Activated gamma-delta T cell treated with Interleukin-2 at 50 U/mL for 16 hours (primary cell): Measurements from ENCODE around the gene MRPL33.

ENCODE experiments used
- DNase-seq: peaks from one replicate; pipeline ENCODE4 v3.0.0-alpha.2; 2020

Gene MRPL33

DNA sequence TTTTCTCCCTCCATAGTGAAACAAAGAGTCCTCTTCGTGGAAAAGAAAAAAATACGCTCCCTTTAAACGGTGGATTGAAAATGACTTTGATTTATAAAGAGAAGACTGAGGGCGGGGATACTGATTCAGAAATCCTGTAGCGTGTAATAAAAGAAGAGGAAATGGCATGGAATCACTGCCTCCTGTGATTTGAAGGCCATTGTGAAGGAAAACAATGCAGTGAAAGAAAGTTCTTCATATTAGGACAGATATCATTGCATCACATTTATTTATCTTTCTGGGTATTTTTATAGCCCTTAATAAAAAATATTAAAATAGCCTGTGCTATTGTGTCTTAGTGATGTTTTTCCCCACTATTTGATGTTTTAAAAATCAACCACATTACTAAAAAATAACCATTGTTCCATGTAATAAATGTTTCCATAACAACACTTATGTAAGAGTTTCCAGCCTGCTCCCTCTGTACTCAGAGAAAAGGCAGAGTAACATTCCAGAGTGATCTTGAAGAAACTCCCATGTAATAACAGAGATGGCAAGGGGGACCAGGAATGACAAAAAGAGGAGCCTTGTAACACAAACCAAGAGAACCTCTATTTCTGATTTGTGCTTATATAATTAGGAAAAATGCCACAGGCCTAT is 8.0 kb downstream of the MRPL33 start:
- DNase-seq = no peak

DNA sequence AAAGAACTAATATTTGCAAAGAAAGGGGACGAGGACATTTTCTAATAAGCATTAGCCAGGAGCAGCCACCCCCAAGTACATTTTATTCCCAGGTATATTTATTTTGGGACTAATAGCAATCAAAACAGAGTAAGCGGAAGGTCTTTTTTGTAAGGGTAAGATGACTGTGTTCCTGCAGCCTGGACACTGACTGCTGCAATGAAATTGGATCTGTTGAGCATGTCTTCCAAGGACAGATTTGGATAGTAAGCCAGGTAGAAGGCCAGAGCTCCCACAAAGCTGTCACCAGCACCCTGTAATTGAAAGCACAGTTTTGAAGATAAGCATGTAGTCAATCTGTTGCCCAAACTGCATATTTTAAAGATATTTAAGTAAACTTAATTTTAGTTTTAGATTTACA is 10.0 kb downstream of the MRPL33 start:
- no peak for DNase-seq

DNA sequence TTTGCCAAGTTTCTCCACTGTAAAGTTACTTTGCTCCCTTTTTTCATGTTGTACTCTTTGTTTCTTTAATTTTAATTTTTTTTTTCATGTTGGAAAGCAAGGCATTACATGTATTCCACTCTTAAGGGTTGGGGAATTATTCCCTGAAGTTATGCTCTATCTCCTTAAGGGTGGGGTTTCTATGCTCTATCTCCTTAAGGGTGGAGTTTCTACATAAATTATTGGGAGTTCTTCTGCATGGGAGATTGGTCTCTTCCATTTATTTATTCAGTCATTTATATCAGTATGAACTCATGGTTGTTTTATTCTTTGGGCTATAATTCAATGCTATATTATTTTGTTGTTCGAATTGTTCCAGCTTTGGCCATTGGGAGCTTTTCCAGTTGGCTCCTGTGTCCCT is 11.2 kb downstream of the MRPL33 start:
- no peak for DNase-seq

DNA sequence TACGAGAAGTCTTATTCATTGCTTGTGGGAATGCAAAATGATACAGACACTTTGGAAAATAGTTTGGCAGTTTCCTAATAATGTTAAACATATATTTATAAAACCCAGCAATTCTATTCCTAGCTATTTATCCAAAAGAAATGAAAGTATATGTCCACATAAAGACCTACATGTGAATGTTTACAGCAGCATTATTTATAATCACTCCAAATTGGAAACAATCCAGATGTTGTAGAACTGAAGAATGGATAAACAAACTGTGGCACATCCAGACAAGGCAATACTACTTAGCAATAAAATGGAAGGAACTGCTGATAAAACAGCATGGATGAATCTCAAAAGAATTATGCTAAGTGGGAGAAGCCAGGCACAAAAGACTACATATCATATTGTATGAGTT is 19.3 kb downstream of the MRPL33 start:
- no peak for DNase-seq

DNA sequence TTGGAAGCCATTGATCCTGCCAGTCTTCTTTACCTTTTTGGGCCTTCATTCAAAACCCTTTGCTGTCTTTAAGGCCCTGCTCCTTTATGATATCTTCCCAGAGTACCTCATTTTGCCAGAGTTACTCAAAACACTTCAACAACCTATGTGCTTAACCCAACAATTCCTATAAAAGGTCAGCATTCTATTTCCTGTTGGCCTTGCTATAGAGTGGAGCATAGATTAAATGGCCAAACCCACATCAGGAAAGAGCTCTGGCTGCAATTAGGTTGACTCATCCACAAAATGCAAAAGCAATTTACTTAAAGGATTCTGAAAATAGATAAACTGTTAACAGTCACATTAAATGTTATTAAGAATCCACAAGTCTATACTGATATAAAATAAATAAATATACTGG is 21.2 kb downstream of the MRPL33 start:
- DNase-seq = no peak

DNA sequence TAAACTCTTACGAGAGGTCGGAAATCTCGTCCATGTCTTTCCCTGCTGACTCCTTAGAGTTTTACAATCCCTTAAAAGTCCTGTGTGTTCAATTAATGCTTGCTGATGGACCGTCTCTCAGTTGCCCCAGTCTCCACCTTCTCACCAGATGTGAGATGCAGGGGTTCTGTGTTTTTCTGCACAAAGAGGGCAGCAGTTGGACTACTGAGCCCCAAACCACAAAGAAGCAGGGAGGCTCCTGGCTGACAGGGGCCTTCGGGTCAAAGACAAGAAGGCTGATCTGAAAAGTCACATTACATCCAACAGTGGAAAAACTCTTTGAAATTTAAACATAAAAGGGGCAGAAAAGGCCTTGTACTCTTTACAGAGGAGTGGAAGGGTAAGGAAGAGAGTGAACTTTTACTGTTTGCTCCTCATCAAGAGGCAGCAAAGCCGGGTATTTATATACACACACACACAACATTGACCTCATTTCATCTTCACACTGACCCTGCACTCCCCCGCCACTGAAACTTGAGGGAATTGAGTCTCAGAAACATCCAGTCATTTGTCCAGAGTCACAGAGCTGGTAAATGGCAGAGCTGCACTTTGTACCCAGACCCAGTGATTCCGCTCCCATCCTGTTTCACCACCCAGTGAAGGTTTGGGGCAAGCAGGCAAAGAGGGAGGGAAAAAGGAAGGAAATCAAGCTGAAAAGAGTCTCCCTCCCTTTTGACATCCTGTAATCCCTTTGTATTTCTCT is 23.7 kb downstream of the MRPL33 start:
- DNase-seq = no peak

DNA sequence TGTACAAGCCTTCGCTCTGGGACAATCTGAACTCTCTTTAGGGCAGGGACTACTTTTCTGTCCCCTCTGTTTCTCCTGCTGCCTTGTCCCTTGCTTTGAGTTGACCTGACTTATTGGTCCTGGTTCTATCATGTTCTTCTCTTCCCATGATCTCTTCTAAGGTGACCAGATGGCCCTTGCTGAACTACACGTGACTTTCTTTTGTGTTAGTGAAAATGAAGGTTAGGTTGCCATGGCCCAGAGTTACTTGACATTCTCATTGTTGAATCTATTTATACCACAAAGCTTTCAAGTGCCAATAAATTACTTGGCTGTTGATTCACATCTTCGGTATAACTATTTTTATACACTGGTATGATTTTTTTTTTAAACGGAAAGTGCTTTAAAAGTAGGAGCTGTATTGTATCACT is 24.4 kb downstream of the MRPL33 start:
- no peak for DNase-seq

DNA sequence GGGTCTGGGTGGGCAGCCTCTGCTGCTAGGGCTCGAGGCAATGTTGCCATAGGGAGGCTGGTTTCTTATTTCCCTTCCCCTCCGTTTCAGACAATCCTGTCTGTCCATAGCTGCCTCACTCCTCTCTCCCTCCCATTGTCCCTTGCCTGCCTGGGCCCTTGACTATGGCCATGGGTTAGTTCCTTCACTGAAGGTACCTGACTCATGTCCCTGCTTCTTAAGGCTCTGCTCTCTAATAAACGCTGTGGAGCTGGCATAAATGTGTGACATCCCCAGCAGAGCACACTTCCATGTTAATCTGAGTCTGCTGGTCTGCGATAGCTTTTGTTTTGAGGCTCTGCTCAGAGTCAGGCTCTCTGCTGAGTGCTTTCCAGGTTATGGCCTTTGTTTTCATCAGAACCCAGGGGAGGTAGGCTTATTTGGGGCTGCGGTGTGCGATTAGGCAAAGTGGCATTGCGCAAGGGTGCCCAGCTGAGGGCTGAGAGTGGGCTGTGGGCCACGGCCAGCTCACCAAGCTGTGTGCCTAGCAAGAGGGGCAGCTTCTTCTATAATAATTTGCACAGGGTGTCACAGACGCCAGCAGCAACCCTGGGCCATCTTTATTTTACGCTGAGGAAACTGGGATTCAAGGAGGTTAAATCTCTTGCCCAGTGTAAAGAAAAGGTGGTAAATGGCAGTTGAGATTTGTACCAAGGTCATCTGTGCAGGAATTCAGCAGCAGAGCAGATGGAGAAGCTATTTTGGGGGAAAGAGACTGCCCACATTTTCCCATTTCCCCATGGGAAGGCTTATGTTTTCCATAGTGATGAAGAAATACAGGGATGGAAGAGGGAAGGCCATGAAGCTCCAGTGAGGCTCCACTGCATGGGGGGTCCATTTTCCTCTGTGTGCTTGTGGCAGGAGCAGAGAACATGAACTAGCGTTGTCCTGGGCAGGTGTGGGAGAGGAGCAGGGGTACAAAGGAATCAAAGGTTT is 25.6 kb downstream of the MRPL33 start:
- DNase-seq = no peak

DNA sequence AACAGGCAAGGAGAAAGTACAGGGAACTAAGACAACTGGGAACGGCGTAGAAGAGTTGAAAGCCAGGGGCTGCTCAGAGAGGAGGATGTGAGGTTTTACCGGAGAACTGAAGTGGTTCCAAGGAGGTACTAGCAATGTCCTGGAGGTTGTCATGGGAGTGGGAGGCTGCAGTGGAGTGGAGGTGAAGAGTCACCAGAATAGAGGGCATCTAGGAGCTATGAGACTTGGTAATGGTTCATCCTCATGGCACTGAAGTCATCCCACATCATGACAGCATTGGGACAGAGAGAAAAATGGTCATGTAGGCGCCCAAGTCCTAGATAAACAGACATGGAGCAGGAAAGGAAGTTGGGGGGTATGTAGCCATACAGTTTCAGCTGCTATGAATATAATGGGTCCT is 26.3 kb downstream of the MRPL33 start:
- DNase-seq = no peak

DNA sequence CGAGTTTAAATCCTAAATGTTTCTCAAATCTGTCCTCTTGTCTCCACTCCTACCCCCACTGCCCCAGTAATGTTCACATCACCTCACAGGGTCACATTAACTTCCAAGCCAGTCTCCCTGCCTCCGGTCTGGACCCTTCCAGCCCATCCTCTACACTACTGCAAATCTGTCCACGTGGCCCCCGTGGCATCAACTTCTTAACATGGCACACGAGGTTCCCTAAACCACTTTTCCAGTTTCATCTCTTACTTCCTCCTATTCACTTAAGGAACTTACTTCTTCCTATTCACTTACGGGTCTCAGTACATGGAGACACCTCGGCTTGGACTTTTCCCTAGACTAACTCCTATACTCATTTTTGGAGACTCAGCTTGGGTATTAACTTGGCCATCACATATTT is 27.0 kb downstream of the MRPL33 start:
- no peak for DNase-seq

DNA sequence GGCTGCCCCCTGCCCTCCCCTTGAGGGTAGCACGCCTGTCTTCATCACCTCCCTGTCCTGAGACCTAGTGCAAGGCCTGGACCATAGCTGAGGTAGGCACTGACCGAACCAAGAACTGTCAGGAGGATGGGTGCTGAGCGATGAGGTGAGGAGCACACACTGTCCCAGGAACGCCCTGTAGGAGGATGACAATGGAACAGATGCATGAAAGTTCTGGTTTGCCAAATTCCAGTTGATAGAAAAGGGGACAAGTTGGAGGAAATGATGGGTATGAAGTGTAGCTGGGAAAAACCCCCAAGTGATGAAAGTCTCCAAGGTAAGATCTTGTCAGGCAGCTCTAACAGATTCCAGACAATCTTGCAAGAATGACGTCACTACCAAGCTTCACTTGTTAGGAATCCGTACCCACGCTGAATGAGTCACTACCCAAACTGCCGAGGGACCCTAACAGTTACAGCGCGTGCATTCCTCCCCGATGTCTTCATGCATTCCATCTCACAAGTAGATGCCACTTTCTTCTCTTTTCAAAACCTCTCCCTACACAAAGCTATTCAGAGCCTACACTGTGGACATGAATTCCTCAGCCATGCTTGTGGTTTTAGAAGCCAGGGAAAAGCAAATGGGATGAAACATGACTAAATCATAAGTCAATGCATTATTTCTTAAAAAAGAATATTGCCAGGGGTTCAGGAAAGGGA is 27.6 kb downstream of the MRPL33 start:
- DNase-seq = no peak

DNA sequence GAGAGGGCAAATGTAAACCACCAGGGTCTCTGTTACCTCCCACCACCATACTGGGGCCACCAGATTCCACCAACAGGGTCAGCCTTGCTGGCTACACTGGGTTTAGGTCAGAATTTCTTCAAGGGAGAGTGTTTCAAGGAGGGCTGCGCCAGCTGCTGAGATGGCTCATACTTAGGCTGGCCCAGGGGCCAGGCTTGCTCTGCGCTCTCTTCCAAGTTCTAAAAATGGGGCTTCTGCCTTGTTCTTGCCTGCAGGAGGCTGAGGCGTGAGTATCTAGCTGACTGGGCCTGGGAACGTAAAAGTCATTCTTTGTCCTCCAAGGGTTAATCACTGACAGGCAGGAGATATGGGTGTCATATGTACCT is 28.1 kb downstream of the MRPL33 start:
- DNase-seq = no peak

DNA sequence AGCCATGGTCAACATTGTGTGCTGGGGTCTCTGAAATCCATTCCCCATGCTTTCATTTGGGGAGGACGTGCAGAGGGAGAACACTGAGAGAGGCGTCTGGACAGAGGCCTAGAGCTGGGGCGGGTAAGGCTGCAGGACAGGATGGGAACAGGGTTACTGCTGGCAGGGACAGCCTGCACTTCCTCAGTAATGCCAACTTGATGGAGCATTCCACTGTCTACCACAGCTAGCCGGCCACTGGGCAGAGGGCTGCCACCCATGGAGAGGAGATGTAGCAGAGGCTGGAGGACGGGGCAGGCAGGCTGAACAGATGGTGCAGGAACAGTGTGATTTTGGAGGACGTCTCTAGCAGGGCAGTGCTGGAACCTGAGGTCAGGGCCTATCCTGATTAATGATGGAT is 29.3 kb downstream of the MRPL33 start:
- no peak for DNase-seq

DNA sequence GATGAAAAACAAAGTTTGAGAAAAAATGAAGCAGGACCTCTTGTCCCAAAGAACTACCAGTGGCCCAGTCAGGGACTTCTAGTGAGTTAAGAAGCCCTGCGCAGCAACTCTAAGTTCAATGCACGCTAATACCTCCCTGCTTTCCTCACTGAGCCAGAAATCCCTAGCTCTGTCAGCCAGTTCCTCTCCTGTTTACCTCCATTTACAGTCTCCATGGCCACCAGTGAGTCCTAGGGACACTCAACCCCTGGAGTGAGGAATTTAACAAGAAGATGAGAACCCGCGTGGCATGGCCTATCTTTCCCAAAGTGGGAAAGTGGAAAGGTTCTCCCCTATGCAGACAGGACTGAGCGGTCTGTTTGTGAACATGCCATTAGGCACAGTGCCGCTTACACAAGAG is 31.0 kb downstream of the MRPL33 start:
- DNase-seq = no peak

DNA sequence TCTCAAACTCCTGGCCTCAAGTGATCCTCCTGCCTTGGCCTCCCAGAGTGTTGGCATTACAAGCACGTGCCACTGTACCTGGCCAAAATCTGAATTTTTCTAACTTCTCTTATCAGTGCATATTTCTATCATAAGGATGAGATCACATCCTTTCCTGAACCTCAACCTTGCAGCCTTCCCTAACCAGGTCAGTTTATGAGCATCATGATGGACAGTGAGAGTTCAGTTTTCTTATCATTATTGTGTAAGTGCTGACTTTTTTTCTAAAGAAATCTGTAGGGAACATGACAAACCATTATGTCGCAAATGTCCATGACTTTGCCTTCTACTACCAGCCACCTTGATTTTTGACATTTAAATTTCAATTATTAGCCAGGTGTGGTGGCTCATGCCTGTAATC is 31.5 kb downstream of the MRPL33 start:
- no peak for DNase-seq

DNA sequence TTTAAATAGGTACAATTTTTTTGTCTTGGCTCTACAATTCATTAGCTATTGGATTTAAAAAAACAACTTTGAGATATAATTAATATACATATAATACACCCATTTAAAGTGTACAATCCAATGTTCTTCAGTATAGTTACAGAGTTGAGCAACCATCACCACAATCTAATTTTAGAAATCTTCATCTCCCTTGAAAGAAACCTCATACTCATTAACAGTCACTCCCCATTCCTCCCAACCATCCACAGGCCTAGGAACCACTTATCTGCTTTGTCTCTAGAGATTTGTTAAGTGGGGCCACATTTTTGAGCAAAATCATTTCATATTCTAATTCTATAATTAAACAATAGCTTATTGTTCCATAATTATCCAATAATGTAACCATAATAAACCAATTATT is 32.6 kb downstream of the MRPL33 start:
- no peak for DNase-seq

DNA sequence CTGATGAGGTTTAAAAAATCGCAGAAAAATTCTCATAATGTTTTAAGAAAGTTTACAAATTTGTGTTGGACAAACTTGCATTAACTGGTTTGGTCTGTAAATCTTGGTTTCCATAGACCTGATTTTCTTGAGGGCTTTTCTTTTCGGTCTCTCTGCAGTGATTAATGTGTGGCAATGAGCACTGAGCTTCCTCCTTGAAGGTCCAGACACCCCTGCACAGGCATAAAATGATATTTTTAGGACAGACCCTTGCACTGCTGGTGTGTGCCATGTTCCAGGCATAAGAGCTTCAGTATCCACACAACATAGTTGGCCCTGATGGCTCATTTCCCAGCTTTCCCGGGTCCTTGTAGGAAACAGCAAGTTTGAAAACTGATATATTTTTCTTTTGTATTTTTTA is 33.7 kb downstream of the MRPL33 start:
- DNase-seq = no peak

DNA sequence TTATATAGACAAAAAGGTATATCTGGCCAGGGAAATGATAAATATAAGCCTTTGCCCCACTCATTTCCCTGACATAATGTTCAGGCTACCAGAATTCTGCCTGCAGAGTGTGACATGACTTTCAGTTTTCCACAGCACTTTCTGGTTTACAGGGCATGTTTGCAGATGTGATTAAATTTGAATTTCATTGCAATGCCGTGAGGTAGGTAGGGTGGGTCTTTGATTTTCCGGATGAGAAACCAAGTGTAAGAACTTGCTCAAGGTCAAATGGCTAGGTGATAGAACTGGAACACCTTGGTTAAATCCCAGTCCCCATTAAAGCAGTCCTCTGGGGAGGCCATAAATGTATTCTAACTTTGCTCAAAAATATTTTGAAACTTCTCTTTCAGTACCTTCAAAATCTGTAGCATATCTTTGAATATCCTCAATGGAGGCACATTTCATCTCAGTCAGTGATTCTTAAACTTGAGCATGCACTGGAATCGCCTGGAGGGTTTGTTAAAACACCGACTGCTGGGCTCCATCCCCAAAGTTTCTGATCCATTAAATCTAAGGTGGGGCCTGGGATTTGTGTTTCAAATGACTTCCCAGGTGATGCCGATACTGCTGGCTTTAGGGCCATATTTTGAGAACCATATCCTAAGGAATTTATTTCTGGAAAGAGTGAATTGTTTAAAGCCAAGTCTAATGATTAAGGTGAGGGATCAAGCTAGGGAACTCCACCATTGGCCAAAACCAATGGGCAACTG is 35.0 kb downstream of the MRPL33 start:
- no peak for DNase-seq

DNA sequence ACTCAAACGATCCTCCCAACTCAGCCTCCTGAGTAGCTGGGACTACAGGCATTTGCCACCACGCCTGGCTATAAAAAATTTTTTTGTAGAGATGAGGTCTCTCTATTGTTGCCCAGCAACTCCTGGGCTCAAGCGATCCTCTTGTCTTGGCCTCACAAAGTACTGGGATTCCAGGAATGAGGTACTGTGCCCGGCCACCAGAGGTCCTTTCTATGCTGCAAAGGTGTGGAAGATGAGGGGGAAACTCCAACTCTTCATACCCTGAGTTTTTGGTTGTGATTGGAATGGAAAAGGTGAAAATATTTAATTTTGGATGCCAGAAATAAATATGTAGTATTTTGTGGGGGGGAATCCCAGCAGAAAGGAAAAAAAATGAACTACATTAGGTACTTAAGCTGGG is 36.0 kb downstream of the MRPL33 start:
- DNase-seq = no peak

DNA sequence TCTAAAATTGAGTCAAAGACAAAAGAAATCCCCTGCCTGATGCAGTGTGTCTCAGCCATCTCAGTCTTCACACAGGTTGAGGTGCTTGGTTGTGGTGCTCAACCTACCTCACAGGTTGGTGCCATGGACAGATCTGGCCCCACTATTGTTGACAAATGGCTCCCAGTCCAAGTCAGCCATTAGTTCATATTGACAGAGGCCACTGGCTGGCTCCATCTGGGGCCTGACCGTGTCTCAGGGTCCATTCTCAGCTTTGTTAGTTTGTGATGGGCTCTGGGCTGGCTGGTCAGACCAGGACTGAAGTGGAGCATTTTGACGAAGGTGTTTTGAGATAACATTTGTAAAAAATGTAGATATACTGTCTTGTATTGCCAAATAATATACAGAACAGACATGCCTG is 36.9 kb downstream of the MRPL33 start:
- no peak for DNase-seq

DNA sequence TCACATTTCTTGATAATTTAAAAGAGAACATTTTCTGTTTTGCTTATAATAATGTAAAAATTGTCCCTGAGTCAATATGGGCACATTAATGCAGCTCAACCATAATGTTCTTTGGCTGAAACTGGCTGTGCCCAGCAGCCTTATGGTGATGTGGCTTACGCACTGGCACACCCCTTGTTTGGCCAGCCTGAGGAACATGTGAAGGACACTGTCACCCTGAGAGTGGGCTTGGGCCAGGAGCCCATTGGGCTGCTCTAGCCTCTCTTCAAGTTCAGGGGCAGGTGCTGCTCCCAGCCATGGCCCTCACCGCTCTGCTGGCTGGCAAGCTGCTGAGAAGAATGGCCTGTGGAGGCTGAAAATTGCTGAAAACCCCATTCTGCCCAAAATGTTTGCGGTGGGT is 37.5 kb downstream of the MRPL33 start:
- no peak for DNase-seq

DNA sequence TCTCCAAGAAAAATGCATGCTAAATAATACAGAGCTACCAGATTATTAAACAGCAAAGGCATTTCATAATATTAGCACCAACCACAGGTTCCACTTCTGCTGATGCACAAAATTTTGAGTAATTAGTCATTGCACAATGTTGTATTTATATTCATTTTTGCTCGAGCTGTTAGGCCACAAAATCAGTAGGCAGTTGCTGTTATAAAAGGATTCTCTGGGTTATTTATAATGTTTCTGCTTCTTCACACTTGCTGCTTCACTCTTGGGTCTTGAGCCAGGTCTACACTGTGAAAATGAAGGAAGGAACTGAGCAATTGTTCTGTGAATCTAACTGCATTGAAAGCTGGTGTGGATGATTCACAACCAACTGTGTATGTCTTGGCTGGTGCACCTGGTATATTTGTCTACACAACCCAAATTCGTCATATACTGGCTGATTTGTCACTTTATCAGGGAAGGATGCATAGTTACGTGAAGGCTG is 38.3 kb downstream of the MRPL33 start:
- no peak for DNase-seq
